Stimulated activated CD8-positive, alpha-beta memory T cell treated with anti-CD3 and anti-CD28 coated beads, Interleukin-15, amount 100 ng/mL, for 1 hour (primary cell): ENCODE data around the gene ESPNL.

Experiments
- DNase-seq: peaks from one replicate; pipeline ENCODE4 v3.0.0-alpha.2; 2020; ENCODE audit warnings: low read depth

ESPNL gene

GRCh38 chr2:238097988-238098871 is 1.9 kb upstream of the ESPNL start:
- no peak for DNase-seq

GRCh38 chr2:238098901-238099713 is 1.0 kb upstream of the ESPNL start:
- no peak for DNase-seq

- no peak for DNase-seq
Measured at GRCh38 chr2:238099714-238100048, 459 bp upstream of the ESPNL start.

DNA sequence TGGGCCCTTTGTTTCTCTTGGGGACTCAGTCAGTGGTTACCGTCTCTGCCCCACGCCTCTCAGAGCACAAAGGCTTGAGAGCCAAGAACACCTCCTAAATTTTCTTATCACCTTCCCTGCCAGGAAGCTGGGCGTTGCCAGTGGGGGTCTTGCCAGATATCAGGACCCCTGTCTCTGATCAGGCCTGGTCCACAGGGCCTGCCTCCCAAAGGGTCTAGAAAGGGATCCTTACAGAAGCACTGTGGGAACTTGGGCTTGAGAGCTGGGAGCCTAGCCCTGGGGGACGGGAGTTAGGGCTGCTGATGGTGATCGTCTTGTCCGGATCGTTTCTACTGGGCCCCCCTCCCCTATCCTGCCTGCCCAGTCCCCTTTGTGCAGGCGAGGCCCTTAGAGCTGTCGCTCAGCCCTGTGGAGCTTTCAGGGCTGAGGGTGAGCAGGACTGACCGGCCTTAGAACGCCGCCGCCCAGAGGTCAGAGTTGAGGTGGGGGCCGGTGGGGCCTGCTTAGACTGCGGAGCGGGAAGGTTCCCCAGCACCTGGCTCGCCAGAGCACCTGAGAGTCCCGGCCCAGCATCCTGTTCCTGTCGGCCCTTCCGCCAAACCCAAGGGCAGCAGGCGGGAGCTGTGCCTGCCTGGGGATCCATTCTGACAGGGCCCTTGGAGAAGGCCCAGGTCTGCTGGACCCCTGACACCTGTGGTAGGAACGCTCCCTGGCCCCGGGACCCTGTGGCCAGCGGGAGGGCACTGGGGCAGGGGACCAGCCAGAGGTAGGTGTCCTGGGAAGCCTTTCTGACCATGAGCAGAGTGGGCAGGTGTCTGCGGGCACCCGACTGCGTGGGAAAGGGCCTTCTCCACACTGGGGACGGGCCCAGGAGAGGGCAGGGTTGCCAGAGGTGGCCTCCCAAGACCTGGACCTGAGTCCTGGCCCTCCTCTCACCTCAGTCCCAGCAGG is 956 bp downstream of the ESPNL start:
- DNase-seq: no peak

DNA sequence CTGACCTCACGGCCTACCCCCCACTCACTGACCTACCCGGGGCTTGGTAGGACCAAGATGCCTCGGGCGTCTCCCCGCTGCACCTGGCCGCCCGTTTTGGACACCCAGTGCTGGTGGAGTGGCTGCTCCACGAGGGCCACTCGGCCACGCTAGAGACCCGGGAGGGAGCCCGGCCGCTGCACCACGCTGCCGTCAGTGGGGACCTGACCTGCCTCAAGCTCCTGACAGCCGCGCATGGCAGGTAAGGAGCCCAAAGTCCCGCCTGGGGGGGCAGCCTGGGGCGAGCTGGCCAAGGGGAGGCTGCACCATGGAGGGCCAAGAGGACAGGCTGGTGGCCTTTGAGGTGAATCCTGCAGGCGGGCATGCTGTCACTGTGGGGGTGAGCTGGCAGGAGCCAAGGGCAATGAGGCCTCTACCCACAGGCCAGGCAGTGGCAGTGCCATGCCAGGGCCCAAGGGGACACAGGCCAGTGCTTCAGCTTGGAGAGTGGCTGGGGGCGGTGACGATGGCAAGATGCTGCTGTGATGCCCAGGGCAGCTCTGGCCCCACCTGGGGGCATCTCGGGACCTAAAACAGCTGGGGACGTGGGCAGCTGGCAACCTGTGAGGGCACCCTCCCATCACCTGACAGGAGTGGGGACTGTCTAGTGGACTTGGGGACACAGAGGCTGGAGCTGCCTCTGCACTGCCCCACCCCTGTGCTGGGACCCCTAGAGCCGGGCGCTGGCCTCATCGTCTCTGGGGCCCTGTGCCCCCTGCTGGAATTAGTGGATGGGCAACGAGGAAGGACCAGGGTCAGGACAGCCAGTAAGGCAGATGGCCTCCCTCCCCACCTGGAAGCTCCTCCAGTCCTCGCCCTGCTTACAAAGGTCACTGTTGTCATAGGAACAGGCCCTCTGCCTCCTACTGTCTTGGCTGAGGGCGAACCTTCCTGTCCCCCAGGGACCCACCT is 2.0 kb downstream of the ESPNL start:
- DNase-seq: no peak

- no peak for DNase-seq
Measured at GRCh38 chr2:238102865-238103264, 2.7 kb downstream of the ESPNL start.

DNA sequence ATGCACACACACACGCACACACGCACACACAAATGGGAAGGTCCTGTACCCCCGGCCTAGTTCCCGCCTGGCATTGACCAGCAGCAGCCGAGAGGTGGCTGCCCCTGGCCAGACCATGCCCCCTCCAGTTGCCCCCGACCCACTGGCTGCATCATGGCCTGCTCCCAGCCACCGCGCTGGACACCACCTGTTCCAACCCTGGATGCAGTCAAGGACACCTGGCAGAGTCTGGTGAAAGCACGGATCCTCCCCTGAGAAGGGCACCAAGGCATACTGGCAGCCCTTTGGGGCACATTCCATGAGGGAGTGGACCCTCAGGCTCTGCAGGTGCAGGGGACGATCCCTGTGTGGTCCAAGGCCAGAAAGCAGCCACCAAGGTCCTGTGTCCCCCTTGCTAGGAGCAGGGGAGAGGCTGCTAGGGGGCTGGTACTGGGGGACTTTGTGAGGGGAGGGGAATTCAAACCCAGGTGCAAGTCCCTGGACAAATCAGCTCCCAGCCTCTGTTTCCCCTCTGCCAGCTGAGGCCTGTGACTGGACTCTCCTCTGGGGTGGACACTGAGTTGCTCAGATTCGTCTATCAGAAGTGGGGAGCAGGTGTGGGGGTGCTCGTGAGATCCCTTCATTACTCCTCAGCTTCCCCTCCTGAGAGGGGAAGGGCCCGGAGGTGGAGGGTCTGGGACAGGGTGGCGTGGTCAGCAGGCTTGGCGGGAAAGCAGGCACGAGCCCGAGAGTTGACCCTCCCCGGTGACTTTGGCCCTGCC is 3.5 kb downstream of the ESPNL start:
- no peak for DNase-seq

DNA sequence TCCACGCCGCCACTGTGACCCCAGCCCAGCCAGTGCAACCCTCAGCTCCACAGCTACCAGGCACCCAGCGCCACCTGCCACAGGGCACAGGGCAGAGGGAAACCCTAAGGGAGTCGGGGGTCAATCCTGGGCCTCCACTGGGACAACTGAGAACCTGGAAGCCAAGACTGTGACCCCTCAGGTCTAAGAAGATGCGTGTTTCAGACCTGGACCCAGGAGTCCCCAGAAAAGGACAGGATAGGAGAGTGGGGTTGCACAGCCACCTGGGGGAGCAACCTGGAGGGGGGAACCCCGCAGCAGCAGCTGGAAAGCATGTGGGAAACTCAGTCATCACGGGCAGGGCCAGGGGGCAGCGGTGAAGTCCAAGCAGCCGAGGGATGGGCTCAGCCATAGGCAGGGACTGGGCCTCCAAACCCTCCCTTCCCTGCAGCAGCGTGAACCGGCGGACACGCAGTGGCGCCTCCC is 4.1 kb downstream of the ESPNL start:
- no peak for DNase-seq

DNA sequence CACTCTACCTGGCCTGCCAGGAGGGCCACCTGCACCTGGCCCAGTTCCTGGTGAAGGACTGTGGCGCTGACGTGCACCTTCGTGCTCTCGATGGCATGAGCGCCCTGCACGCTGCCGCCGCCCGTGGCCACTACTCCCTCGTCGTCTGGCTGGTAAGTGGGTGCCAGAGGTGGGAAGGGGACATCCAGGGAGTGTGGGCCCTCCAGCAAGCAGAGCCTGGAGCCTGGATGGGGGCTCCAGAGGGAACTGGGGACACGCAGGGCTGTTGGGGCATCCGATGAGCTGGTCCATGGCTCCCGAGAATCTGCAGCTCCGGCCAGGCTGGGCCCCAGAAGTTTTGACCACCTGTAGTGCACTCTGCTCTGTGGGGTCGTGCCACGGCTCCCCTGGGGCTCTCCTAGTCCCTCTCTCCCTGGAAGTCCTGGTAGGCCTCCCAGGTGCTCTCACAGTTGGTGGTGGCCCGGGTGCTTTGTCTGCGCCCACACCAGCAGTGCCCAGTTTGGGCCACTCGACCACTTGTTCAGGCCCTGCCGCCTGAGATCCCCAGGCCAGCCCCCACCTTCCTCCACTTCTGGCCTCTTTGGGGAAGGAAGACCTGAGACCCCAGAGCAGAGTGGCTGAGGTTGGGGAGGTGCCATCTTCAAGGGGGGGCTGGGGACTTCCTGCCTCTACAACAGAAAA is 4.7 kb downstream of the ESPNL start:
- DNase-seq: no peak

- DNase-seq: no peak
Measured at GRCh38 chr2:238105506-238106338, 5.6 kb downstream of the ESPNL start.

- no peak for DNase-seq
Measured at GRCh38 chr2:238106339-238106697, 6.2 kb downstream of the ESPNL start.

- no peak for DNase-seq
Measured at GRCh38 chr2:238106698-238107524, 6.8 kb downstream of the ESPNL start.

- no peak for DNase-seq
Measured at GRCh38 chr2:238107525-238108422, 7.6 kb downstream of the ESPNL start.

DNA sequence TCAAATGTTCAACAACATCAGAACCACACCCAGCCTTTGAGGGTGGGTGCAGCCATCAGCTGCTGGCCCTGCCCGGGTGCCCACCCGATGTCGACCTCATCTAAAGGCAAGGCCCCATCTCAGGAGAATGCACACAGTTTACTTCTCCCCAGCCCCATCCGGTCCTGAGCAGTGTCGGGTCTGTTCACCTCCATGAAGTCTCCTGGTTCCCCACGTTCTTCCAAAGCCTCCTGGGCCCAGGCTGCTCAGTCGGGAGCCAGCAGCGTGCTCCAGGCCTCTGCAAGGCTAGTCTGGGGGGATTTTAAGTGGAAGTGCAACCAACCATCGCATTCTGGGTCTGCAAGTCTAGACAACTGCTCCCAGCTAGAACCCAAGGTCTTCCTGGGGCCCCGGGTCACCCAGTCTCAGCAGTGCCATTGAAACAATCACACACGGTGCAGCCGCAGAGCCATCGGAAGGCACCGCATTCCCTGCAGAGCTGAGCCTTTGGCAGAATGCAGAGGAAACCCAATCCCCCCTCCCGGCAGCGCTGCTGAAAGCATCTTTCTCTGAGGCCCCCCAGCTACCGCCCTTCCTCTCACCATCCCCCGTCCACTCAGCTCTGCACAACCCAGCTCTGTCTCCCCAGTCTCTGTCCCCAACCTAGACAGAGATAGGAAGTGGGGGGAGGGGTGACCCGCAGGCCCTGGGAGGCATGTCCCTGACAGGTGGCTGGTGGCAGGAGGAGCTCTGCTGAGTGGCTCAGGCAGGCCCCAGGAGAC is 8.5 kb downstream of the ESPNL start:
- DNase-seq: no peak

DNA sequence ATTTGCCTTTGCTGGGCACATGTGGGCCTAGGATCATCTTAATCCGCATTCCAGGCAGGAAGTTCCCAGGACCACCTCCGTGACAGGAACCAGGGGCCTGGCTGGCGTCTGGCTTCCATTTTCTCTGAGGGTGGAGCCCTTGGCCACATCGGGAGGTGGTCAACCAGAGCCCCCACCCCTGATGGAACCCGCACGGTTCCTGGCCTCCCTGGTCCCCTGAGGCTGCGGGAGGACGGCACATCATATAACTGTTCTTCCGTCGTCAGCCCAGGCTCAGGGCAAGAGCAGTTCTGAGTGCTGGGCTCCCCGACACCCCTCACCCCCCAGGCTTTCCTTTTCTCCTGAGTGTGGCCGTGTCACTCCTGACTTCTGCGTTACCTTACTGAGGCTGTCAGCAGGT is 13.5 kb downstream of the ESPNL start:
- no peak for DNase-seq

DNA sequence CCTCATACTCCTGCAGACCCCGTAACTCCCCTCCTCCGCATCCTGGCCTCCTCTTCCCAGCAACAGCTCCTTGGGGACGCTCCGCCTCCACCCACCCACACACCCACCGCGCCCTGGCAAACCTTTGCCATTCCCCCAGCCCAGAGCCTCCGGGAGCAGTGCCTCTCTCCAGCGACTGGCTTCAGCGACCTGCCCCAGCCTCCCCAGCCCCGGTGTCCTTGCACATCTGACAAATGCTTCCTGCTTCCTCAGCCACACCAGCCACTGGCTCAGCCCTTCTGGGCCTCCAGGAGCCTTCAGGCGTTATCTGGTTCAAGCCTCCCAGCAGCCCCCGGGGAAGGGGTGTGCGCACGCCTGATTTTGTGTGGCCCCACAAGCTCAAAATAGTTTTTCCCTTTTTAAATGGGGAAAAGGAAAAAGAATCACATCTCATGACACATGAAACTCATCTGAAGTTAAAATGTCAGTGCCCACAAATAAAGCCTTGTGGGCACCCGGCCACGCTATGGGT is 14.2 kb downstream of the ESPNL start:
- no peak for DNase-seq
